ENCODE data around the gene KICS2.

GRCh38 chr12:64256166-64256800 is 34.2 kb upstream of the KICS2 start:
- TF ChIP-seq CTCF (IDR thresholded peaks at IDR 0.05 in 8 of 11, conservative IDR thresholded peaks at IDR 0.05 in 3 of 11) (peak in 10 of 11 experiments; percentile 38 to 71 (median 65)), POLR2A (IDR thresholded peaks at IDR 0.05) (no peak)

Data from spleen (tissue), 7 donors.